Left hindlimb (tissue), 1 donor: Measurements from ENCODE around the gene PRR14L.
"Not testable (repeated sequence)": the region's sequence is repeated elsewhere in the genome, so short reads cannot be mapped to it uniquely, and the experiment has no call there.

Experiments used
- DNase-seq: peaks from one replicate; pipeline ENCODE4 v3.0.0-alpha.2; 2018

PRR14L gene

GRCh38 chr22:31739795-31740201 lies 10.1 kb downstream of the PRR14L start:
- DNase-seq, result no peak

- DNase-seq, result no peak
These were observed 11.4 kb downstream of the PRR14L start for GRCh38 chr22:31738566-31738965.

- DNase-seq, result no peak
These were observed 12.0 kb downstream of the PRR14L start for GRCh38 chr22:31737932-31738331.

GRCh38 chr22:31736458-31736857 lies 13.5 kb downstream of the PRR14L start:
- no peak for DNase-seq

- DNase-seq, result no peak
These were observed 15.4 kb downstream of the PRR14L start for GRCh38 chr22:31734512-31734911.

GRCh38 chr22:31733580-31734079 lies 16.3 kb downstream of the PRR14L start:
- no peak for DNase-seq

GRCh38 chr22:31732089-31732829 lies 17.7 kb downstream of the PRR14L start:
- DNase-seq, result no peak

- no peak for DNase-seq
These were observed 19.6 kb downstream of the PRR14L start for GRCh38 chr22:31730344-31730711.

- DNase-seq, result no peak
These were observed 21.1 kb downstream of the PRR14L start for GRCh38 chr22:31728857-31729256.

GRCh38 chr22:31726692-31727091 lies 23.2 kb downstream of the PRR14L start:
- no peak for DNase-seq

- no peak for DNase-seq
These were observed 26.2 kb downstream of the PRR14L start for GRCh38 chr22:31723723-31724122.

GRCh38 chr22:31719850-31720471 lies 30.0 kb downstream of the PRR14L start:
- no peak for DNase-seq

- DNase-seq, result no peak
These were observed 34.7 kb downstream of the PRR14L start for GRCh38 chr22:31715147-31715778.

- not testable (repeated sequence) for DNase-seq
These were observed 38.7 kb downstream of the PRR14L start for GRCh38 chr22:31711226-31711625.

- no peak for DNase-seq
These were observed 42.4 kb downstream of the PRR14L start for GRCh38 chr22:31707519-31707918.

GRCh38 chr22:31695423-31695822 lies 54.5 kb downstream of the PRR14L start:
- DNase-seq, result no peak

GRCh38 chr22:31694046-31694445 lies 55.9 kb downstream of the PRR14L start:
- not testable (repeated sequence) for DNase-seq

- DNase-seq, result no peak
These were observed 57.6 kb downstream of the PRR14L start for GRCh38 chr22:31692186-31692886.

GRCh38 chr22:31691408-31691807 lies 58.5 kb downstream of the PRR14L start:
- no peak for DNase-seq

GRCh38 chr22:31683181-31684105 lies 66.5 kb downstream of the PRR14L start:
- DNase-seq, result no peak

- no peak for DNase-seq
These were observed 67.2 kb downstream of the PRR14L start for GRCh38 chr22:31682751-31683150.
